ENCODE results near the gene POU3F1. TPM values are rescaled to one million over a fixed set of nuclear protein-coding genes. Genes with fewer than 3 reads are reported as not detected.
A peak's percentile ranks its signal among the peaks of the same experiment; 100 is the strongest.

Gene POU3F1
- total RNA-seq, 2 donors from 2014 or later, result 0.20 to 0.46 TPM

GRCh38 chr1:38028671-38029070, 17.9 kb downstream of the POU3F1 start:
- Histone ChIP-seq H3K4me3 (ENCODE audit: low read length) (no peak overlapping the region), H3K4me1 (ENCODE audit: control insufficient read depth, insufficient read depth, low read length) (peaks cover 28% of the 10 kb centered on the region), H3K27ac (ENCODE audit: low read depth, low read length) (peak overlapping the region; percentile 55), H3K9ac (ENCODE audit: extremely low read depth, low read length, poor library complexity, severe bottlenecking) (no peak overlapping the region), H3K9me3 (ENCODE audit: control insufficient read depth, low read length) (no peaks in the 10 kb centered on the region), H3K36me3 (ENCODE audit: control insufficient read depth, insufficient read depth, low read length) (peaks cover 16% of the 10 kb centered on the region), H3K27me3 (ENCODE audit: control insufficient read depth, insufficient read depth, low read length, poor library complexity, severe bottlenecking) (no peaks in the 10 kb centered on the region)
- Mint-ChIP-seq H3K36me3 (ENCODE audit: low read depth) (peaks cover 18% of the 10 kb centered on the region), H3K4me1 (peaks cover 45% of the 10 kb centered on the region), H3K27me3 (ENCODE audit: insufficient read depth) (no peaks in the 10 kb centered on the region), H3K27ac (no peak overlapping the region), H3K9me3 (no peaks in the 10 kb centered on the region), H3K4me3 (no peak overlapping the region)
- peak; percentile 70 for DNase-seq
- 40 to 74% methylated on average over 1 to 2 of the region's 2 CpGs for WGBS, 2 experiments (ENCODE audit: insufficient coverage in 1 of 2, insufficient read length in 1 of 2)
- TF ChIP-seq CTCF (conservative IDR thresholded peaks at IDR 0.05), result peak; percentile 10

- Mint-ChIP-seq H3K9me3 (no peaks in the 10 kb centered on the region), H3K27me3 (ENCODE audit: insufficient read depth) (no peaks in the 10 kb centered on the region), H3K36me3 (ENCODE audit: low read depth) (peaks cover 18% of the 10 kb centered on the region), H3K27ac (no peak overlapping the region), H3K4me1 (peaks cover 45% of the 10 kb centered on the region), H3K4me3 (no peak overlapping the region)
- WGBS, 2 experiments (ENCODE audit: insufficient coverage in 1 of 2, insufficient read length in 1 of 2), result 71% methylated on average over 2 of the region's 3 CpGs; no CpG with 5 or more reads in 1 of the 2 experiments
- Histone ChIP-seq H3K27ac (ENCODE audit: low read depth, low read length) (no peak overlapping the region), H3K36me3 (ENCODE audit: control insufficient read depth, insufficient read depth, low read length) (peaks cover 22% of the 10 kb centered on the region), H3K27me3 (ENCODE audit: control insufficient read depth, insufficient read depth, low read length, poor library complexity, severe bottlenecking) (no peaks in the 10 kb centered on the region), H3K9ac (ENCODE audit: extremely low read depth, low read length, poor library complexity, severe bottlenecking) (no peak overlapping the region), H3K4me3 (ENCODE audit: low read length) (no peak overlapping the region), H3K9me3 (ENCODE audit: control insufficient read depth, low read length) (no peaks in the 10 kb centered on the region), H3K4me1 (ENCODE audit: control insufficient read depth, insufficient read depth, low read length) (peaks cover 28% of the 10 kb centered on the region)
- DNase-seq, result peak; percentile 77
- no peak for TF ChIP-seq CTCF (conservative IDR thresholded peaks at IDR 0.05)
Measured at GRCh38 chr1:38028105-38028591, 18.4 kb downstream of the POU3F1 start.

- Histone ChIP-seq H3K36me3 (ENCODE audit: control insufficient read depth, insufficient read depth, low read length) (peaks cover 29% of the 10 kb centered on the region), H3K4me3 (ENCODE audit: low read length) (no peak overlapping the region), H3K9ac (ENCODE audit: extremely low read depth, low read length, poor library complexity, severe bottlenecking) (no peak overlapping the region), H3K27me3 (ENCODE audit: control insufficient read depth, insufficient read depth, low read length, poor library complexity, severe bottlenecking) (no peaks in the 10 kb centered on the region), H3K9me3 (ENCODE audit: control insufficient read depth, low read length) (no peaks in the 10 kb centered on the region), H3K27ac (ENCODE audit: low read depth, low read length) (no peak overlapping the region), H3K4me1 (ENCODE audit: control insufficient read depth, insufficient read depth, low read length) (peaks cover 28% of the 10 kb centered on the region)
- H3K36me3 Mint-ChIP-seq (ENCODE audit: low read depth), result peaks cover 24% of the 10 kb centered on the region
- no peaks in the 10 kb centered on the region for H3K27me3 Mint-ChIP-seq (ENCODE audit: insufficient read depth)
- no peak for TF ChIP-seq CTCF (conservative IDR thresholded peaks at IDR 0.05)
- H3K9me3 Mint-ChIP-seq, result no peaks in the 10 kb centered on the region
- DNase-seq, result no peak
- 92 to 95% methylated on average over 13 to 19 of the region's 19 CpGs for WGBS, 2 experiments (ENCODE audit: insufficient coverage in 1 of 2, insufficient read length in 1 of 2)
- no peak overlapping the region for H3K4me3 Mint-ChIP-seq
- no peak overlapping the region for H3K27ac Mint-ChIP-seq
- peaks cover 45% of the 10 kb centered on the region for H3K4me1 Mint-ChIP-seq
Measured at GRCh38 chr1:38027201-38028104, 19.1 kb downstream of the POU3F1 start.
